Naive thymus-derived CD4-positive, alpha-beta T cell (primary cell): ENCODE measurements around the gene CDKN1A. TPM values are rescaled to one million over a fixed set of nuclear protein-coding genes. Genes with fewer than 3 reads are reported as not detected.

Experiments
- ATAC-seq: fragments of 150-1000 bp; cut with Tn5 transposase; 2 replicates; pipeline ENCODE4 v1.10.0; 2021; ENCODE audit warnings: mild to moderate bottlenecking, moderate library complexity
- CTCF ChIA-PET: fragments of 350-600 bp; sonication (Branson Sonifier 250); formaldehyde crosslinking; loops from one replicate; lab custom pipeline; 2021; ENCODE audit warnings: antibody characterized with exemption; lab: Charles Lee
- POLR2A ChIA-PET: fragments of 350-600 bp; sonication (Branson Sonifier 250); formaldehyde crosslinking; loops from one replicate; lab custom pipeline; 2021; ENCODE audit warnings: antibody characterized with exemption, inconsistent platforms; lab: Charles Lee
- DNase-seq, 9 donors: peaks; one replicate each; pipeline versions ENCODE4 v3.0.0 to v3.0.0-alpha.2; 2020 to 2022; ENCODE audit warnings: mixed read lengths in 1 of 9
- H3K27ac ChIP-seq: one replicate; pipeline ENCODE4 v1.7.0; 2013; ENCODE audit warnings: mild to moderate bottlenecking, low read depth, low read length, moderate library complexity
- H3K27me3 ChIP-seq, 2 donors: one replicate each; pipeline ENCODE4 v1.7.0; 2013; ENCODE audit warnings: low read length in 2 of 2, mild to moderate bottlenecking in 2 of 2, moderate library complexity in 2 of 2; ENCODE audit not compliant: control insufficient read depth in 2 of 2, insufficient read depth in 2 of 2
- H3K36me3 ChIP-seq, 3 experiments: 1 replicate in 2 of 3; 2 replicates in 1 of 3; pipeline ENCODE4 v1.7.0; 2013; ENCODE audit warnings: low read length in 3 of 3, mild to moderate bottlenecking in 3 of 3, moderate library complexity in 1 of 3; ENCODE audit not compliant: insufficient read depth in 3 of 3, control insufficient read depth in 2 of 3
- H3K4me1 ChIP-seq, 2 donors: one replicate each; pipeline ENCODE4 v1.7.0; 2013; ENCODE audit warnings: low read length in 2 of 2, mild to moderate bottlenecking in 2 of 2, moderate library complexity in 1 of 2; ENCODE audit not compliant: control insufficient read depth in 2 of 2, insufficient read depth in 2 of 2
- H3K4me3 ChIP-seq: 2 replicates; pipeline ENCODE4 v1.7.0; 2013; ENCODE audit warnings: mild to moderate bottlenecking, low read length
- H3K9me3 ChIP-seq, 3 experiments: 1 replicate in 2 of 3; 2 replicates in 1 of 3; pipeline ENCODE4 v1.7.0; 2013; ENCODE audit warnings: low read length in 3 of 3; ENCODE audit not compliant: control insufficient read depth in 2 of 3
- H3K27ac Mint-ChIP-seq, 9 donors: one replicate each; pipeline ENCODE4 v1.8.0; 2020 to 2022; ENCODE audit warnings: mixed read lengths in 9 of 9, mild to moderate bottlenecking in 8 of 9, moderate library complexity in 5 of 9, inconsistent platforms in 2 of 9
- H3K27me3 Mint-ChIP-seq, 5 donors: one replicate each; pipeline ENCODE4 v1.8.0; 2021 to 2022; ENCODE audit warnings: mixed read lengths in 5 of 5, mild to moderate bottlenecking in 1 of 5
- H3K36me3 Mint-ChIP-seq, 5 donors: one replicate each; pipeline ENCODE4 v1.8.0; 2020 to 2022; ENCODE audit warnings: mixed read lengths in 5 of 5, mild to moderate bottlenecking in 3 of 5, inconsistent platforms in 1 of 5
- H3K4me1 Mint-ChIP-seq, 7 donors: one replicate each; pipeline ENCODE4 v1.8.0; 2020 to 2022; ENCODE audit warnings: mixed read lengths in 7 of 7, mild to moderate bottlenecking in 3 of 7, inconsistent platforms in 1 of 7
- H3K4me3 Mint-ChIP-seq, 10 donors: one replicate each; pipeline ENCODE4 v1.8.0; 2020 to 2022; ENCODE audit warnings: mild to moderate bottlenecking in 10 of 10, mixed read lengths in 10 of 10, moderate library complexity in 6 of 10, inconsistent platforms in 2 of 10
- H3K9me3 Mint-ChIP-seq, 11 donors: one replicate each; pipeline ENCODE4 v1.8.0; 2020 to 2022; ENCODE audit warnings: mixed read lengths in 11 of 11, mild to moderate bottlenecking in 4 of 11, inconsistent platforms in 1 of 11, moderate library complexity in 1 of 11
- intact Hi-C, 2 donors: fragments of 100-400 bp; cut with micrococcal nuclease; formaldehyde crosslinking; loops; one replicate each; pipeline ENCODE4 v1.15.1; 2023
- polyA plus RNA-seq, 2 donors: library from polyadenylated mRNA; unstranded; fragments of 300-500 nt; fragmentation: Illumina TruSeq; gene quantifications; one replicate each; pipeline ENCODE4 v1.2.3, GENCODE V29; 2021
- total RNA-seq, 6 experiments: library from RNA in 5 of 6; stranded (reverse) in 5 of 6; gene quantifications; 1 replicate in 5 of 6; 2 replicates in 1 of 6; pipeline ENCODE4 v1.2.3 and lab custom pipeline; 2021 to 2026

Gene CDKN1A
- total RNA-seq (100 to 1,000 TPM in 2 of 5 experiments, 10 to 100 TPM in 1, 1 to 10 TPM in 2; 1.5 to 156 (median 53.6) TPM), polyA plus RNA-seq (under 1 TPM; 0.08 to 0.19 TPM), total RNA-seq (lab: John Stamatoyannopoulos, UW) (68.6 reads per million, percentile 77 among the genes with 10 or more reads in this experiment)

DNA sequence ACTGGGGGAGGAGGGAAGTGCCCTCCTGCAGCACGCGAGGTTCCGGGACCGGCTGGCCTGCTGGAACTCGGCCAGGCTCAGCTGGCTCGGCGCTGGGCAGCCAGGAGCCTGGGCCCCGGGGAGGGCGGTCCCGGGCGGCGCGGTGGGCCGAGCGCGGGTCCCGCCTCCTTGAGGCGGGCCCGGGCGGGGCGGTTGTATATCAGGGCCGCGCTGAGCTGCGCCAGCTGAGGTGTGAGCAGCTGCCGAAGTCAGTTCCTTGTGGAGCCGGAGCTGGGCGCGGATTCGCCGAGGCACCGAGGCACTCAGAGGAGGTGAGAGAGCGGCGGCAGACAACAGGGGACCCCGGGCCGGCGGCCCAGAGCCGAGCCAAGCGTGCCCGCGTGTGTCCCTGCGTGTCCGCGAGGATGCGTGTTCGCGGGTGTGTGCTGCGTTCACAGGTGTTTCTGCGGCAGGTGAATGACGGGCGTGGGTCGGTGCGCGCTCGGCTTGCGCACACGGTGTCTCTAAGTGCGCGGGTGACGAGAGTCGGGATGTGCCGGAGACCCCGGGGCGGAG lies at the start of gene CDKN1A:
Gene CDKN1A (plus strand): TSS at position 227 of the 555 bp plus-strand sequence. CDS start 5,388 bp downstream, outside the sequence.
- intact Hi-C loops, result loop anchor here (2.0 to 5.0 kb wide), 4 partner anchors 132 to 494 kb away; partner anchors contain the start of genes BRPF3 (in 1 of the 2), PIM1 (in 1 of the 2) and STK38 (in 1 of the 2)
- Histone ChIP-seq H3K4me1 (peaks cover 19 to 29% of the 10 kb centered on the region in 2 donors), H3K27ac (peak within 1 kb of the TSS; percentile 66), H3K36me3 (no peaks in the 10 kb centered on the region), H3K9me3 (no peaks in the 10 kb centered on the region), H3K27me3 (no peaks in the 10 kb centered on the region), H3K4me3 (peak within 1 kb of the TSS; percentile 62)
- peaks cover 16 to 65% (median 30%) of the 10 kb centered on the region in 7 donors for H3K4me1 Mint-ChIP-seq
- peak within 1 kb of the TSS; percentile 73 to 96 (median 87) for H3K27ac Mint-ChIP-seq
- ChIA-PET CTCF (interaction anchor here (0.6 to 3.3 kb wide), 4 partner anchors 54 to 260 kb away, joined by 3 to 25 read pairs (median 5); no protein-coding TSS in a partner anchor), POLR2A (interaction anchor here (1.0 to 1.1 kb wide), 2 partner anchors 79 to 255 kb away, joined by 3 to 4 read pairs; no protein-coding TSS in a partner anchor)
- peaks cover 0 to 21% (median 0%) of the 10 kb centered on the region in 5 donors for H3K36me3 Mint-ChIP-seq
- peaks cover 0 to 6% (median 0%) of the 10 kb centered on the region in 11 donors for H3K9me3 Mint-ChIP-seq
- peaks cover 0 to 5% (median 0%) of the 10 kb centered on the region in 5 donors for H3K27me3 Mint-ChIP-seq
- DNase-seq (peak; percentile 33 to 84 (median 51)), ATAC-seq (peak; percentile 64)
- peak within 1 kb of the TSS; percentile 87 to 98 (median 94) for H3K4me3 Mint-ChIP-seq

DNA sequence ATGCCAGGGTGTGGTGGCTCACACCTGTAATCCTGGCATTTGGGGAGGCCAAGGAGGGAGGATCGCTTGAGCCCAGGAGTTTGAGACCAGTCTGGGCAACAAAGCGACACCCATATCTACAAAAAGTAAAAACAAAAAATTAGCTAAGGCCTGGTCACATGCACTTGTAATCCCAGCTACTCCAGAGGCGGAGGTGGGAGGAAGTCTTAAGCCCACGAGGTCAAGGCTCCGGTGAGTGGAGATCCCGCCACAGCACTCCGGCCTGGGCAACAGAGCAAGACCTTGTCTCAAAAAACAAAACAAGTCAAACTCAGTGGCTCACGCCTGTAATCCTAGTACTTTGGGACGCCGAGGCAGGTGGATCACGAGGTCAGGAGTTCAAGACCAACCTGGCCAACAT lies 48.7 kb upstream of the CDKN1A start:
- Mint-ChIP-seq H3K4me1 (peaks cover 0 to 29% (median 0%) of the 10 kb centered on the region in 7 donors), H3K9me3 (peaks cover 0 to 2% (median 0%) of the 10 kb centered on the region in 11 donors), H3K27ac (no peak overlapping the region), H3K4me3 (no peak overlapping the region), H3K27me3 (no peaks in the 10 kb centered on the region), H3K36me3 (no peaks in the 10 kb centered on the region)
- no peaks in the 10 kb centered on the region for H3K9me3 ChIP-seq
- no peaks in the 10 kb centered on the region for H3K36me3 ChIP-seq
- H3K27ac ChIP-seq, result no peak overlapping the region
- intact Hi-C loops, result no loop called here
- H3K4me3 ChIP-seq, result no peak overlapping the region
- POLR2A ChIA-PET, result no interaction called here
- H3K27me3 ChIP-seq, result no peaks in the 10 kb centered on the region
- ATAC-seq, result no peak
- H3K4me1 ChIP-seq, result no peaks in the 10 kb centered on the region
- no peak for DNase-seq
- CTCF ChIA-PET, result no interaction called here

- no peaks in the 10 kb centered on the region for H3K9me3 ChIP-seq
- H3K36me3 ChIP-seq, result no peaks in the 10 kb centered on the region
- H3K27me3 Mint-ChIP-seq, result no peaks in the 10 kb centered on the region
- no peaks in the 10 kb centered on the region for H3K36me3 Mint-ChIP-seq
- H3K4me3 ChIP-seq, result no peak overlapping the region
- no peak overlapping the region for H3K4me3 Mint-ChIP-seq
- H3K4me1 Mint-ChIP-seq, result peaks cover 0 to 20% (median 0%) of the 10 kb centered on the region in 7 donors
- no peaks in the 10 kb centered on the region for H3K9me3 Mint-ChIP-seq
- H3K4me1 ChIP-seq, result no peaks in the 10 kb centered on the region
- no peak for DNase-seq
- no peak overlapping the region for H3K27ac Mint-ChIP-seq
- ChIA-PET CTCF (no interaction called here), POLR2A (no interaction called here)
- H3K27ac ChIP-seq, result no peak overlapping the region
- intact Hi-C loops, result no loop called here
- ATAC-seq, result no peak
- H3K27me3 ChIP-seq, result no peaks in the 10 kb centered on the region
Measured at GRCh38 chr6:36631326-36632011, 47.0 kb upstream of the CDKN1A start.

DNA sequence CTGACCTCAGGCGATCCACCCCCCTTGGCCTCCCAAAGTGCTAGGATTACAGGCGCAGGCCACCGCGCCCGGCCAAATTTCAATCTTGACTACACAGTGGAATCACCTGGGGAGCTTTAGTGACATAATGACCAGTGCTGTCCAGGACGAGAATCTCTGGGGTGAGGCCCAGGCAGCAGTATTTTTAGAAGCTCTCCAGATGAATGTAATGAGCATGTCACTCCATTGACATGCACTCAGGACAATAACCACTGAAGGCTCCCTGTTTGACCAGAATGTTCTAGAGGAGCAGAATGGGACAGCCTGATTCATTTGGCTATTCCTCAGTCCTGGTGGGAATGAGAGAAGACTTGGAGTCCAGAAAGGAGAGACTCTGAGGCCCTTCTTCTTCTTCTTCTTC lies 45.1 kb upstream of the CDKN1A start:
- no peaks in the 10 kb centered on the region for H3K36me3 ChIP-seq
- H3K36me3 Mint-ChIP-seq, result no peaks in the 10 kb centered on the region
- ATAC-seq (no peak), DNase-seq (no peak)
- intact Hi-C loops, result no loop called here
- ChIA-PET POLR2A (no interaction called here), CTCF (no interaction called here)
- H3K9me3 Mint-ChIP-seq, result no peaks in the 10 kb centered on the region
- no peak overlapping the region for H3K4me3 ChIP-seq
- no peak overlapping the region for H3K4me3 Mint-ChIP-seq
- H3K9me3 ChIP-seq, result no peaks in the 10 kb centered on the region
- no peak overlapping the region for H3K27ac ChIP-seq
- no peaks in the 10 kb centered on the region for H3K27me3 Mint-ChIP-seq
- no peak overlapping the region for H3K27ac Mint-ChIP-seq
- no peaks in the 10 kb centered on the region for H3K4me1 ChIP-seq
- no peaks in the 10 kb centered on the region for H3K27me3 ChIP-seq
- peaks cover 0 to 12% (median 0%) of the 10 kb centered on the region in 7 donors for H3K4me1 Mint-ChIP-seq

DNA sequence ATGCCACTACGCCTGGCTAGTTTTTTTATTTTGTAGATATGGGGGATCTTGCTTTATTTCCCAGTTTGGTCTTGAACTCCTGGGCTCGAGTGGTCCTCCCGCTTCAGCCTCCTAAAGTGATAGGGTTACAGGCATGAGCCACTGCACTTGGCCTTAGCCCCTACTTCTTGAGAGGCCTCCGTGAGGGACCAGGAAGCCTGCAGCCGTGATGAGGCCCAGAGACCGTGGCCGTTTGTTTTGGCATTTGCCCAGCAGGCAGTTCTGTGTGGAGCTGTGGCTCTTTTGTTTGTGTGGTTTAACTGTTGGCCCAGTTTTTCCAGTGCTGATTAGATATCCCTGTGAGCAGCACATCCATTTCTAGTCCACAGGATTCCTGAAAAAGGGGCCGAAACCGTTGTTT lies 44.6 kb upstream of the CDKN1A start:
- no peak overlapping the region for H3K4me3 Mint-ChIP-seq
- H3K27ac Mint-ChIP-seq, result no peak overlapping the region
- ChIA-PET CTCF (no interaction called here), POLR2A (no interaction called here)
- H3K27me3 ChIP-seq, result no peaks in the 10 kb centered on the region
- H3K9me3 Mint-ChIP-seq, result no peaks in the 10 kb centered on the region
- peaks cover 0 to 12% (median 0%) of the 10 kb centered on the region in 7 donors for H3K4me1 Mint-ChIP-seq
- H3K27ac ChIP-seq, result no peak overlapping the region
- no peaks in the 10 kb centered on the region for H3K4me1 ChIP-seq
- H3K36me3 ChIP-seq, result no peaks in the 10 kb centered on the region
- H3K9me3 ChIP-seq, result no peaks in the 10 kb centered on the region
- DNase-seq (no peak), ATAC-seq (no peak)
- no peak overlapping the region for H3K4me3 ChIP-seq
- no peaks in the 10 kb centered on the region for H3K27me3 Mint-ChIP-seq
- intact Hi-C loops, result no loop called here
- H3K36me3 Mint-ChIP-seq, result no peaks in the 10 kb centered on the region

DNA sequence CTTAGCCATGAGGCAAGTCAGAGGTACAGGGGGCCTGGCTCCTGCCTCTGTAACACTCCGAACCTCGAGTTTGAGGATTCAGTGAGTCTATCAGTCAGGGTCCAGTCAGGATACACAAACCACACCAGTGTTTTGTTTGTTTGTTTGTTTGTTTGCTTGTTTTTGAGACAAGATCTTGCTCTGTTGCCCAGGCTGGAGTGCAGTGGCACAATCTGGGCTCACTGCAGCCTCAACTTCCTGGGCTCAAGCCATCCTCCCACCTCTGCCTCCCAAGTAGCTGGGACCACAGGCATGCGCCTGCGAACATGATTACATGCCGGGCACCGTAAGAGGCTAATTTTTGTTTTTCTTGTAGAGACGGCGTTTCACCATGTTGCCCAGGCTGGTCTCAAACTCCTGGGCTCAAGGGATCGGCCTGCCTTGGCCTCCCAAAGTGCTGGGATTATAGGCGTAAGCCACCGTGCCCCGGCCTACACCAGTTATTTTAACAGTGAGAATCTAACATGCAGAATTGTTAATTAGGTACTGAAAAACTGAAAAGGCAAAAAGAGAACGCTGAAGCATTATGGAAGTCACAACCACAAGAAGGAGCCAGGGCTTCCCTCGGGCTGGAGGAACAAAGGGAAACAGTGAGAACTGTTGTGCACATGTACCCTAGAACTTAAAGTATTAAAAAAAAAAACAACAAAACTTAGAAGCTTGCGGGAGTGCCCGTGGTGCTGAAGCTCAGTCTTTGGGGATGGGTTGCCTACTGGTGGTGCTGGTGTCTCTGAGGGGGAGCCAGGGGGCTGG lies 44.0 kb upstream of the CDKN1A start:
- Histone ChIP-seq H3K27me3 (no peaks in the 10 kb centered on the region), H3K9me3 (no peaks in the 10 kb centered on the region), H3K4me3 (no peak overlapping the region), H3K27ac (no peak overlapping the region), H3K4me1 (no peaks in the 10 kb centered on the region), H3K36me3 (no peaks in the 10 kb centered on the region)
- DNase-seq (no peak), ATAC-seq (no peak)
- Mint-ChIP-seq H3K27me3 (no peaks in the 10 kb centered on the region), H3K27ac (no peak overlapping the region), H3K4me1 (peaks cover 0 to 6% (median 0%) of the 10 kb centered on the region in 7 donors), H3K9me3 (no peaks in the 10 kb centered on the region), H3K36me3 (no peaks in the 10 kb centered on the region), H3K4me3 (no peak overlapping the region)
- intact Hi-C loops, result no loop called here
- ChIA-PET POLR2A (no interaction called here), CTCF (no interaction called here)
